HG03066 (cell line): ENCODE data around the gene LARGE1.

Experiments
- ATAC-seq: cut with Tn5 transposase; IDR thresholded peaks from one replicate; pipeline ENCODE4 v1.9.1; 2021; ENCODE audit warnings: low read depth; ENCODE audit not compliant: unreplicated experiment

Gene LARGE1

DNA sequence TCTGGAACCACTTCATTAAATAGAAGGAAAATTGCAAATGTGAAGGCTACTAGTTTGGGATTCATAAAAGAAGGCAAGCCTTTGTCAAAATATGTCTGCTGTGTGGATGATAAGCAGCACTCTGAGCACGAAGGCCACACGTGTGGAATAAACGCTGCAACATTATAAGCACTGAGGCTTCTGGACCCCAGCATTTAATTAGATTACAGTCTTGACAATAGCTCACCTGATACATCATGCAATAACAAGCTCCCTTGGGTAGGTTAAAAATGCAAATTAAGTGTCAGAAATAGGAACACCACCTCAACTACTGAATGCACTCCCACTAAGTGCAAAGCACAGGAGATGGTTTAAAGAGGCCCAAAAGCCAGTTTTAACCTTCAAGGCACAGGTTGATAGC, 179.3 kb downstream of the LARGE1 start:
- no peak for ATAC-seq

DNA sequence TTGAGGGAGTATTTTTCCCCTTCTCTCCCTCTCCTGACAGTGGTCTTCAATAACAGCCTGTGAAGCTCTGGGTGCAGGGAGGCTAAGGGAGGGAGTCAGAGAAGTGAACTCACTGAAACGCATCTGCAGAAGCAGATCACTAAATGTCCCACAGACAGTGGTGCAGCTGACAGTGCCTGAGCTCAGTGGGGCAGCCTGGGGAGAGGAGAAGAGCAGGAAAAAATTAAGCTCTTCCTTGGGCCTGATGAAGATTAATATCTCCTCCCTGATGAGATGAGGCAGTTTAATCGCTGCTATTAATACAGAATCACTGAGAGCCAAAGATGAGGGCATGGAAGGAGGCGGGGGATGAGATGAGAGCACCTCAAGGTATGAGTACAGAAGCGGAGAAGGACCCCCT, 180.8 kb downstream of the LARGE1 start:
- no peak for ATAC-seq

DNA sequence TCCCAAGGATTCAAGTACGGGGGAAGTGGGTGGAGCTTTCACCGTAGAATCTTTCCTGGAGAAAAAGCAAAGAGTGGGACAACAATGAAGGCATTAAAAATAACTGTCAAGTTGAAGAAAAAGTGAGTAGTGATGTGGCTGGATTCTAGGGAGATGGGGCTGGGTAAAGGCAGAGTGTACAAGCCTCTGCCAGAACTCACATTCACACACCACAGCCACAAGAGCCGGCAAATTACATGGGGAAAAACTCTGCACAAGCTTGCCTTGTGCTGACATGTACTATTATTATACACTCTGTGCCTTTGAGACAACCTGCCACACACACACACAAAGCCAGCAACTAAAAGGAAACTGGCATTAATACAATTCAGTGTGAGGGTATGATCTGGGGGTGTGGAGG, 182.6 kb downstream of the LARGE1 start:
- no peak for ATAC-seq

DNA sequence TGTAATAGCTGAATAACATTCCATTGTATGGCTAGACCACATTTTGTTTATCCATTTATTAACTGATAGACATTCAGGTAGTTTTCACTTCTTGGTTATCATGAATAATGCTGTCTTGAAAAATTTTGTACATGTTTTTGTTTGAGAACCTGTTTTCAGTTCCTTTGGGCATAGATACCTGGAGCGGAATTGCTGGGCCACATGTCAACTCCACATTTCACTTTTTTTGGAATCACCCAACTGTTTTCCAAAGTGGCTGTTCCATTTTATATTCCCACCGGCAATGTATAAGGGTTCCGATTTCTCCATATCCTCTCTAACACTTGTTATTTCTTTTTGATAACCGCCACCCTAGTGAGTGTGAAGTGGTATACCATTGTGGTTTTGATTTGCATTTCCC, 184.3 kb downstream of the LARGE1 start:
- ATAC-seq = no peak

DNA sequence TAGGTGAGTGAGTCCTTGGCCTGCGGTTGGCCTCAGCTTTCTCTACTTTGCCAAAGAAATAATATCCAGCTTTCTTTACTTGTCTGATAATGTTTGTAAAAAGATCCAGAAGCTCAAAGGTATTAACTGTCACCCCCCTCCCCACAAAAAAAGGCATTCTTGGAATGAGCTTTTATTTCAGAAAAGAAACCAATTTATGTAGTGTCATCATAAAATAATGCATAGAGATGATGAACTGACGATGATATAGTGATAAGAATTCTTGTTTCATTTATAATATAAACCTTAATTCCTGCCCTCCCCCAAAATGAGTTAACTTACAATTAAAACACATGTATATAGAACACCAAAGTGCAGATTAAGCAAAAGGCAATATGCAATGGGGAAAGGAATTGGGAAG, 191.4 kb downstream of the LARGE1 start:
- ATAC-seq = no peak

DNA sequence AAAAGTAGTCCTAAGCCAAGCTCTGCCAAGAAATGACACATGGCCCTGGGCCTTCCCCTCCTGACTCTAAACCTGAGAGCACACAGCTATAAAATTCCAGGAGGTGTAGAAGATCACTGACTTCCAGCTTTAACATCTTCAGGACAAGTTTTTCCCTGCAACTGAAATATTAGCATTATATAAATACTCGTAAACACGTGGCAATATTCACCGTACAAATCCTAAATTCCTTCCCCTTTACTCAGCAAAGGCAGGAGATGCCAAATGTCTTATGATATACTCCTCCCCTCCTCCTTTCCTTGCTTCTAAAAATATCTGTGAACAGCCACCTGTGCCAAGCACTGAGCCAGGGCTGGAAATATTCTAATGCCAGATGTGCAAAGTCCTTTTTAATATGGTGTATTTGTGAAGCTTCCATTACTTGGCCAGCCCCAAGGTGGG, 194.0 kb downstream of the LARGE1 start:
- ATAC-seq = no peak

DNA sequence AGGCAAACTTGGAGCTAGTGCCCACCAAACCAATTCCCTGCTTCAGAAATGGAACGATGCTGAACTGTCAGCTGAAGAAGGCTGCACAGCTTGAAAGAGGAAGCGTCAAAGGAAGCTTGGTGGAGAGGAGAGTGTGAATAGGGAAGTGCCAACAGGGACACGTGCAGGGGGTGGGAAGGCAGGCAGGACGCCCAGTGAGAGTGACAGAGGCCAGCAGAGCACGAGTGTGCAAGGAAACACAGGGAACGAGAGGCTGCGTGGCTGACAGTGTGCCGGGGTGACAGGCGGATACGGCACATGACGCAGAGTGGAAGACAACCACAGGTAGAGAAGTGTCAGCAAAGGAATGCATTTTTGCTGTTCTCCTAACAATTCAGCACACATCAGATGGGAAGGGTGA, 196.4 kb downstream of the LARGE1 start:
- no peak for ATAC-seq

DNA sequence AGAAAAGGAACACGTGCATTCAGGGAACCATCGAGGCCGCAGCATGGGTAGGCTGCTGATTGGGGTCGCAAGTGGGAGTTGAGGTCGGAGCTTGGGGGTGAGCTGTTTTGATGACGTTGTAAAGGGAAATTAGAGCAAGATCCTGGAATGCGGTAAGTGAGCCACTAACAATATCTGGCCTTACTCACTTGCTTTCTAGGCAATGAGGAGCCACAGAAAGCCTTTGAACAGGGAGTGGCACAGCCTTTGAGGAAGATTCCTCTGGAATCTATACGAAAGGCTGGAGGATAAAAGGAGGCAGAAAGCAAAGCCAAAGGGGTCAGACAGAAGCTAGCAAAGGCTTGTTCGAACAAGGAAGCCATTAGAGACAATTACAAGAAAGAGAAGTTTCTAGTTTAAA, 197.5 kb downstream of the LARGE1 start:
- ATAC-seq = no peak

DNA sequence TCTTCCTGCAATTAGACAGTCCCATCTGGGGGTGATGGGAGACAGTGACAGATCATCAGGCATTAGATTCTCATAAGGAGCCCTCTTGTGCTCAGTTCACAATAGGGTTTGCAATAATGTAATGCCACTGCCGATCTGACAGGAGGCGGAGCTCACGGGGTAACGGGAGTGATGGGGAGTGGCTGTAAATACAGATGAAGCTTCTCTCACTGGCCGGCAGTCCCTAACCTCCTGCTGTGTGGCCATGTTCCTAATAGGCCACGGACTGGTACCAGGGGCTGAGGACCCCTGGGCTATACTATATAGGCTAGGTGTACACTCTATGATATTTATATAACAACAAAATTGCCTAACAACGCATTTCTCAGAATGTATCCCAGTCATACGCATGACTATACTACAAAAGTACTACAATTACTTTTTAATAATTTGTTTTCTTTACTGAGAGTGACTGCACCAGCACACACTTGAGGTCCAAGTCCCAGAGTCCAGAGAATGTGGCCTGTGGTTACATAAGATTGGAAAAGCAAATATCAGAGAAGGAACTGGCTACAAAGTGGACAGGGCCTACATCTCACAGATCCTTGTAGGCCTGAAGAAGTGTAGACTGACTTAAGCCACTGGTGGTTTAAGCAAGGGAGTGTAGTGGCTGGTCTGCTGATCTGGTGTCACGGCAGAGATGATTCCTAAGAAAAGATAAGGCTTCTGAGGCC, 200.0 kb downstream of the LARGE1 start:
- no peak for ATAC-seq

DNA sequence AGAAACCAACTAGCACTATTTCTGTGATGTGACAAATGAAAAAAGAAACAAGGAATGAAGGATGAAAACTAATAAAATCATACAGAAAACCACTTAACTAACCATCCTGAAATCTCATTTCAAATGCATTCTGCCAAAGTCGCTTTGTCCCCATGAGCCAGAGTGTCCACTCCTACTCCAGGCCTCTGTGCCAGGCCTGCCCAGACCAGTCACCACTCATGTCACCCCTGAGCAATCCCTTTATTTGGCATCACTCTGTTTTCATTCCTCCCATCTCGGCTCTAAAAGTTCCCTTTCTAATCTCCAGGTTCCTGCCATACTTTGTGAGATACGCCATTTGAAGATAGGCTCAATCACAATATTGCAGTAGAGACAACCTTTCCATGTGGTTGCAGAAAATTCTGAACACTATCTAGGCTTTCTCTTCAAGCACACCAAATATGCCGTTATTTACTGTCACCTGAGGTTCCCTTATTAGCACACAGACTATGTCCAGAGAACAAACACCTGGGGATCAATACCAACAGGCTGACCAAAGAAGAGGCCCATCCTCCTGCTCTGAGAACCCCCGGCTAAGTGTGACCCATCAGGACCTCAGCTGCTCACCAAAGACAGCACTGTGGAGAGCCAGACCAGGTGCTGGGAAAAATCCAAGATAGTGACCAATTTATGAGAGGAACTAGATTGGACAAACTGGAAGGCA, 202.4 kb downstream of the LARGE1 start:
- ATAC-seq = no peak

DNA sequence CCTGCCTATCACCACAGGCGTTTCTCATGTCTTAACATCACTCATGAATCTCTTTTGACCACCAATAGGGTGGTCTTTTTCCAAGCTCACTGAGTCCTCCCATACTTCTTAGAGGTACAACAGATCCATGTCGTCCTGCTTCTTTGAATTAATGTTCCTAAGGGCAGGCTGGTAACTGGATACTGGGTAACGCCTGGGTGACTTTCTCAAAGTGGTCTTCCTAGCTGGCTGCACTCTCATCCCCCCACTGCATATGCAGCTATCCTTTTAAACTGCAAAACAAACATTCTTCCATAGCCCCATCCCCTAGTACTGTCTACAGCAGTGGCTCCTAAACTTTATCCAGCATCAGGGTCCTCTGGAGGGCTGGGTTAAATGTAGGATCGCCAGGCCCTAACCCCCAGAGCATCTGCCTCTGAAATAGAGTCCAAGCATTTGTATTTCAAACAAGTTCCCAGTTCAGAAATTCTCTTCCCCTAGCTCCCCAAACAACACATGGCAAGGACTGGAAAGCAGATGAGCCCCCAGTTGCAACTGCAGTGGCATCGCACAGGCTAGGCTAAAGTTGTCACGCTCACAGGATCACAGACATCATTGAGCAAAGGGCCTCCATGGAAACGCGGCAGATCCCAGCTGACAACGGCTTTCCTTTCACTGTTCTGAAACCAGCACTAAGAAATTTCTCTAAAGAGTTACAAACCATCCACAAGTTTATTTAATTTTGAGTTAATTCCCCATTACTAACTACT, 204.9 kb downstream of the LARGE1 start:
- no peak for ATAC-seq

DNA sequence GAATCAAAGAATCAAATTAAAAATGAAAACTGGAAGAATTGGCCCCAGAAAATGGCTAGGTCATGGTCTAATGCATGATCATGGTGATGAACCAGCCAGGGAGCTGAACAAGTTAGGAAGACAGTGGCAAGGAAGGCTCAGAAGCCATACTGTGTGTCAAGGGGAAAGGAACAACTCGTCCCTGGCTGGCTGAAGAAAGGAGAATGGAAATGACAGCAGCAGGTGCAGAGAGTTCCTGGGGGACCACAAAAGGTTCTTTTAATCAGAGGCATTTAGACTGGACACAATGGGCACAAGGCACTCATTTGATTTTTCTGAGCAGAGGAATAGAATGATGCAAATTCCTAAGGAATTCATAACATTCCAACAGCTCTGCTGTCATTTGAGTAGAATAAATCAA, 209.9 kb downstream of the LARGE1 start:
- ATAC-seq = no peak

DNA sequence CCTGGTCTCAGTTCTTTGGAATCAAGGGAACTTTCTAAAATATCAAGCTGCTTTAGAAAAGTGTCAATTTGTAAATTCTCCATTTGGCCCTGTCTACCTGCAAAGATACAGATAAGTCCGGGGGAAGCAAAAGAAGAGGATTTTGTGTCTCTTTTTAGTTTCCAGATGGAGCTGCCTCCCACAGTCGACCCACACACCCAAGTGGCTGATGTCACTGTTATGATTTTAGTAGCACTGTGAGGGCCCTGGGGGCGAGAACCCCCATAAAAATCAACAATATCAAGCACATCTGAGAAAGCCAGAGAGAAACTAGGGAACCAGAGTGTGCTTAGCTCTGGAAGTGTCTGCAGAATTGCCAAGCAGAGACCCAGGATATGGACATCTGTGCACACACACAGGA, 212.7 kb downstream of the LARGE1 start:
- no peak for ATAC-seq

DNA sequence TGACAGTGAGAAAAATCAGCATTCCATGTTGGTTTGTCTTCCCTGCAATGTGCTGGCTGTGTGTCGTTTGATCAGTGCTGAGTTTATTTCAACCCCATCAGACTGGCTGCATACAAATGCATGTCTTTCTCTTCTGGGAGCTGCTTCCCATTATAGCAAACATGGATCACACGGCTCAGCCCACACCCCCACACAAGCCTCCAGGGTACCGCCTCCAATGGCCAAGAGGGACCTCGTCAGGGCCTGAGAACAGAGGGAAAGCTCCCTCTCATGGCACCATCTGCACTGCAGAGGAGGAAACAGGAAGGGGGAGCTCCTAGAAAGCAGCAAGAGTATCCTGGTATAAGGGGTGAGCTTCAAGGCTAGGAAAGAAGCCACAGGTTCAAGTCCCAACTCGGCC, 214.2 kb downstream of the LARGE1 start:
- no peak for ATAC-seq

DNA sequence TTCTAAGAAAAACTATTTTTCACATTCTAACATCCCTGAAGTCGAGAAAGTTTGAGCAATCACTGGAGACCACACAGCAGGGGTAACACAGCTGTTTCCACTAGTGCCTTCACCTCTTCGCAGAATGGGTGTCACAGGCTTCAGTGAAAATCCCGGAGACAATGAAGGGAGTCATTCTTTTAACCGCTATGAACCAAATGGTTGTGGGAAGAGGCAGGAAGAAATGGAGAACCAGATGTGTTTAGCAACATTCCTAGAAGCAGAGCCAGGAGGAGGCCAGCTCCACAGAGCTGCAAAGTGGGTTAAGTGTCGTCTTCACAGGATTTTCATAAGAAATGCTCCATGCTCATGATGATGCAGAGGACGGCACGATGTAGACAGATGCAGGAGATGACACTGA, 221.1 kb downstream of the LARGE1 start:
- ATAC-seq = no peak

DNA sequence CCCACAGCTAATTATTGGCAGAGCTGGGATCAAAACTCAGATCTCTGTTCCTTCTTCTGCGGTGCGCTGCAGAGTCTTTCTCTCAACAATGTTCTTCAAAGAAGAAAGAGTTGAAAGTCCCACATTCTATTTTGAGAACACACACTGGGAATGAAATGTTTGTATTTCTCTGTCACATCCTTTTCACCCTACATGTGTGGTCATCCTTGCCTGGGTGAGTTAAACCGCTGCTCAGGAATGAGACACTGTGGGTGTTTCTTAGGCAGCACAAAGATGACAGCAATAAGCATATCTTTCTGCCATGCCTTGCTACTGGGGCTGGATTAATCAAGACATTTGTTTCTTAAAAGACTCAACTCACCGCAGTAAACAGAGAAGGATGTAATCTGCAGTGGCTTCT, 222.6 kb downstream of the LARGE1 start:
- no peak for ATAC-seq

DNA sequence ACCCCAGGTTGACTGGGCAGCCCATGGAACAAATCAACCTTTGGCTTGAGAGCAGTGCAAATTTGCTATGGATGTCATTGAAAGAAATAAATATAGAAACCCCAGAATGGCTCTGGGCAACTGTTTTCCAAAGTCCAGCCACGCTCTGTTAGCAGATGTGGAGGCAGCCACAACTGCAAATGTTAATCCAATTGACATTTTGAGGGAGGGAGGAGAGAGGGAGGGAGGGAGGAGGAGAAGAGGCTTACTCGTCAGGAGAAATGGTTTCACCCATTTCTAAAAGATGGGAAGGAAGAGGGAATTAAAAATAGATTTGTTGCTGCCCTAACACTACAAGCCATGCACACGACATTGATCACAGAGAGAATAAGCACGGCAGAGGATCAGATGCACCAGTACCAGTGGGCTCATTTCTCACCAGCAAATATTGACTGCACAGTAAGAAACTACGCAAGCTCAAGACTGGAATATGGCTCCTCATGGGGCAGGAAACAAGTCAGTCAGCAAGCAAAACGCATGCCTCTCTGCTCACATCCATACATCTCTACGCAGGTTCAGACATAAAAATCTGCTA, 229.1 kb downstream of the LARGE1 start:
- ATAC-seq = no peak

DNA sequence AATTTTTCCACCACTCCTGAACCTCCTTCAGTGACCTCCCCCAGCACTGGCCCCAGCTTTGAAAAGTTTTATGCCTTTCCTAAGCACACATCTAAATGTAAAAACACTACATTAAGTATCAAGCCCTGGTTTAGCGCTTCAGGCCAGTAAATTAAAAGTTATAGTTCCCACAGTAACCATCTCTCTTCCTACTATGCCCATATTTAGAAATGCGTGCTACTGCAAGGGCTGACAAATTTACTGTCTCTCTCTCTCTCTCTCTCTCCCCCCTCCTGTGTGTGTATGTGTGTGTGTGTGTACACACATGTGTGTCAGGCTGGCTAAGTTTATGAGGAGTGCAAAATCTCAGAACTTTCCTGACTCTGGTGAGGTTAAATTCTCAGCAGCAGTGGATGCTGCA, 231.4 kb downstream of the LARGE1 start:
- ATAC-seq = no peak

DNA sequence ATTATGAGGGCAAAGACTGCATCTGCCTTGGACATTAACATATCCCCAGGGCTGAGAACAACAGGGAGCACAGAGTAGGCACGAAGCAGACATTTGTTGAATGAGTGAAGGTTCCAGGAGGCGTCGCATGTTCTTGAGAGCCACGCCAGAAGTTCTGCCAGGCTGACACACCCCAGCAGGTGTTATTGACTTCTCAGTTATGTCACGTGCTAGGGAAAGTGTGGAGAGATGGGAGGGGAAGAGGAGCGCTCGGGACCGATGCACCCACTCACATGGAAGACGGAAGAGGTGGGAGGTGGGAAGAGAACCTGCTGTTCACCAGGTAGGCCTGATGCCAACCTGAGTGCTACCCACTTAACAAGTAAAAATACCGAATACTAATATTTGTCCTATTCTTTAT, 232.8 kb downstream of the LARGE1 start:
- no peak for ATAC-seq

DNA sequence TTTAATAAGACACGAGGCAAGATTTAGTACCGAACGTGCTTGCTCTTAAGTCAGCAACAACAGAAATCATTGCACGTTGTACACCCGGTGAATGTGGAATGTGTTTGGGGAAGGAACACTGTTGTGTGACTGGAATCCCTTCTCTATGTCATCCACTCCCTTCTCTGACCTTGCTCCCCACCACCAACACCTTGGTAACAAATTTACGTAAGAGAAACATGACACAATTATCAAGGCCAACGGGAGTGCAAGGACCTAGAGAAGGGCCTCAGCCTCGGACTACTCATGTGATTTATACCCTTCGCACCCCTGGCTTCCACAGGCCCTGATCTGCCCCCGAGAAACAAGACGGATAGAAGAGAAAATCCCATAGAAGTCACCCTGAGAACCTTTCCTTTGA, 236.2 kb downstream of the LARGE1 start:
- ATAC-seq = no peak

DNA sequence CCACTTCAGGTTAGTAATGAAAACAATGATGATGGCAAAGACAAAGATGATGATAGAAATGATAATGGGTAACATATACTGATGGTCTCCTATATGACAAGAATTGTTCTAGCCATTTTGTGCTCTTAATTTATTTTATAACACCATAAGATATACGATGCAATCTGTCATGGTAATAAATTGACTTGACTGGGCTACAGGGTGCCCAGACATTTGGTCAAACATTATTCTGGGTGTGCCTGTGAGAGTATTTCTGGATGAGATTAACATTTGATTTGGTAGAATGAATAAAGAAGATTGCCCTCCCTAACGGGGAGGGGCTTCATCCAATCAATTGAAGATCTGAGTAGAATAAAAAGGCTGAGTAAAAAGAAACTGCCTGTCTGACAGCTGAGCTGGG, 237.3 kb downstream of the LARGE1 start:
- ATAC-seq = no peak
